Retinal pigment epithelial cell (primary cell): ENCODE data around the gene CDKN3.
"Not testable (repeated sequence)": the region's sequence is repeated elsewhere in the genome, so short reads cannot be mapped to it uniquely, and the experiment has no call there.

Experiments used
- DNase-seq: peaks from one replicate; pipeline ENCODE4 v3.0.0-alpha.2; 2010; ENCODE audit warnings: low read depth
- H3K4me3 ChIP-seq: 2 replicates; pipeline ENCODE4 v1.5.1; 2011; ENCODE audit warnings: mild to moderate bottlenecking, low read length, control low read depth, moderate library complexity
- CTCF ChIP-seq: conservative IDR thresholded peaks from 2 replicates; pipeline ENCODE4 v1.5.1; 2011; ENCODE audit warnings: low read depth, low read length, control low read depth, inconsistent platforms

CDKN3 gene

GRCh38 chr14:54387328-54387727 is 9.5 kb upstream of the CDKN3 start:
- DNase-seq, result no peak
- H3K4me3 ChIP-seq, result no peak overlapping the region
- TF ChIP-seq CTCF, result no peak

GRCh38 chr14:54392131-54392859 is 4.5 kb upstream of the CDKN3 start:
- TF ChIP-seq CTCF, result no peak
- DNase-seq, result no peak
- H3K4me3 ChIP-seq, result no peak overlapping the region

- not testable (repeated sequence) for DNase-seq, H3K4me3 ChIP-seq
These were observed 3.6 kb upstream of the CDKN3 start for GRCh38 chr14:54392986-54393884.

- DNase-seq, result no peak
- TF ChIP-seq CTCF, result no peak
- no peak overlapping the region for H3K4me3 ChIP-seq
These were observed 2.2 kb upstream of the CDKN3 start for GRCh38 chr14:54394596-54394995.

- no peak for TF ChIP-seq CTCF
- no peak for DNase-seq
- H3K4me3 ChIP-seq, result no peak overlapping the region
These were observed 1.5 kb upstream of the CDKN3 start for GRCh38 chr14:54395284-54395683.

GRCh38 chr14:54395716-54396115 is 1.1 kb upstream of the CDKN3 start:
- H3K4me3 ChIP-seq, result no peak overlapping the region
- DNase-seq, result no peak
- no peak for TF ChIP-seq CTCF

GRCh38 chr14:54396183-54396492 is 669 bp upstream of the CDKN3 start:
- TF ChIP-seq CTCF, result no peak
- peak overlapping the region; percentile 64 for H3K4me3 ChIP-seq

More at GRCh38 chr14:54396183-54396492, 669 bp upstream of the CDKN3 start:
- DNase-seq, result no peak
